AG09309 (cell line): ENCODE data around the gene GAA.
"Not testable (repeated sequence)": the region's sequence is repeated elsewhere in the genome, so short reads cannot be mapped to it uniquely, and the experiment has no call there.

Experiments
- DNase-seq: peaks from one replicate; pipeline ENCODE4 v3.0.0-alpha.2; 2010; ENCODE audit warnings: low read depth
- H3K4me3 ChIP-seq: 2 replicates; pipeline ENCODE4 v1.5.1; 2011; ENCODE audit warnings: mild to moderate bottlenecking, low read depth, low read length, moderate library complexity; ENCODE audit not compliant: control insufficient read depth
- CTCF ChIP-seq: IDR thresholded peaks from 2 replicates; pipeline ENCODE4 v1.5.1; 2011; ENCODE audit warnings: mild to moderate bottlenecking, low read depth, low read length, inconsistent platforms; ENCODE audit not compliant: insufficient read depth, control insufficient read depth; ENCODE audit errors: missing control alignments

Gene GAA

GRCh38 chr17:80083136-80083661 is 18.2 kb upstream of the GAA start:
- no peak for DNase-seq
- H3K4me3 ChIP-seq: no peak overlapping the region
- no peak for TF ChIP-seq CTCF

GRCh38 chr17:80084773-80085172 is 16.6 kb upstream of the GAA start:
- H3K4me3 ChIP-seq: no peak overlapping the region
- no peak for TF ChIP-seq CTCF
- DNase-seq: no peak

GRCh38 chr17:80086081-80086480 is 15.3 kb upstream of the GAA start:
- DNase-seq: no peak

GRCh38 chr17:80086616-80087015 is 14.8 kb upstream of the GAA start:
- H3K4me3 ChIP-seq: no peak overlapping the region
- no peak for TF ChIP-seq CTCF
- no peak for DNase-seq

More at GRCh38 chr17:80086081-80086480, 15.3 kb upstream of the GAA start:
- TF ChIP-seq CTCF: no peak
- H3K4me3 ChIP-seq: no peak overlapping the region

- DNase-seq: no peak
- no peak overlapping the region for H3K4me3 ChIP-seq
- no peak for TF ChIP-seq CTCF
These were observed 13.8 kb upstream of the GAA start for GRCh38 chr17:80087346-80088265.

GRCh38 chr17:80089762-80090161 is 11.6 kb upstream of the GAA start:
- DNase-seq: no peak
- H3K4me3 ChIP-seq: no peak overlapping the region
- no peak for TF ChIP-seq CTCF

GRCh38 chr17:80090164-80090563 is 11.2 kb upstream of the GAA start:
- DNase-seq, H3K4me3 ChIP-seq: not testable (repeated sequence)
